Kidney capillary endothelial cell (primary cell): Measurements from ENCODE around the gene ANKRD12.
"Not testable (repeated sequence)": the region's sequence is repeated elsewhere in the genome, so short reads cannot be mapped to it uniquely, and the experiment has no call there.

Experiments
- DNase-seq: peaks from one replicate; pipeline ENCODE4 v3.0.0-alpha.2; 2018; ENCODE audit warnings: low spot score

Gene ANKRD12

GRCh38 chr18:9136315-9137155, at the start of gene ANKRD12:
Gene ANKRD12 (plus strand): TSS chr18:9136781. CDS start chr18:9182433, 45,652 bp downstream.
- DNase-seq = peak; percentile 98

GRCh38 chr18:9087144-9087543, 49.4 kb upstream of the ANKRD12 start:
- DNase-seq = no peak

DNA sequence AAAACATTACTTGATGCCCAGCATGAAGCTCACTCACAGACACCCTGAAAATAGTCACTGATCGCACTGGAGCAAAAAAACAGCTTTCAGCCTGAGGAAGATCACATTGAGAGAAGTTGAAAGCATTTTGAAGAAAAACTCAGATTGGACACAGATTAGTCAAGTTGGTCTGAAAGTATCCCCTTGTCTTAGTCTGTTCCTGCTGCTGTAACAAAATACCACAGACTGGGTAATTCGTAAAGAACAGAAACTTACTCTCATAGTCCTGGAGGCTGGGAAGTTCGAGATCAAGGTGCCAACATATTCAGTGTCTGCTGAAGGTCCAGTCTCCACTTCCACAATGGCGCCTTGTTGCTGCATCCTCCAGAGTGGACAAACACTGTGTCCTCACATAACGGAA, 48.3 kb upstream of the ANKRD12 start:
- DNase-seq = no peak

DNA sequence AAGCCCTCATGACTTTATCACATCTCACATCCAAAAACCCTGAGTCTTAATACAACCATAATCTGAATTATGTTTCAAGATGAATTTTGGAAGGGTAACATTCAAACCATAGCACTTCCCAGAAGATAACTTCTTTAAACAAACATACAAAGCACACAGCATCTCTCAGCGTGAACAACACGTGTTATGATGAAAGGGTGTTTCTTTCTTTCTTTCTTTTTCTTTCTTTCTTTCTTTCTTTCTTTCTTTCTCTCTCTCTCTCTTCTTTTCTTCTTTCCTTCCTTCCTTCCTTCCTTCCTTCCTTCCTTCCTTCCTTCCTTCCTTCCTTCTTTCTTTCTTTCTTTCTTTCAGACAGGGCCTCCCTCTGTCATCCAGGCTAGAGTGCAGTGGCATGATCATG, 47.9 kb upstream of the ANKRD12 start:
- not testable (repeated sequence) for DNase-seq

DNA sequence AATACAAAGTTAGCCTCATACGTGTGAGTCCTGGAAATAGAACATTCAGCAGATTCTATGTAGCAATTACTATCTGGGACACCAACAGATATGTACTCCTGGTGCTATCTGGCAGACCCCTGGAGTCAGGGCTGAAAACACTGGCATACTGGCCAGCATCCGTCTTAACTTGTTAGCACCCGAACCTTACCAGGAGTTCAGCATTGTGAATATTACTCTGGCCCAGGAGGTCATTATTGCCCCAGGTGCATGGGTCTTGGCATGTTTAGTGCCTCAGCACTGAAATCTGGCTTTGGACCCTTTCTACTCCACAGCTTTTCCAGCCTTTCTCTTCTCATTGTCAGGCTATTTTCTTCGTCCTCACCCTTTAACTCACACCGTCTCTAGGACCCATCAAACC, 46.0 kb upstream of the ANKRD12 start:
- no peak for DNase-seq

DNA sequence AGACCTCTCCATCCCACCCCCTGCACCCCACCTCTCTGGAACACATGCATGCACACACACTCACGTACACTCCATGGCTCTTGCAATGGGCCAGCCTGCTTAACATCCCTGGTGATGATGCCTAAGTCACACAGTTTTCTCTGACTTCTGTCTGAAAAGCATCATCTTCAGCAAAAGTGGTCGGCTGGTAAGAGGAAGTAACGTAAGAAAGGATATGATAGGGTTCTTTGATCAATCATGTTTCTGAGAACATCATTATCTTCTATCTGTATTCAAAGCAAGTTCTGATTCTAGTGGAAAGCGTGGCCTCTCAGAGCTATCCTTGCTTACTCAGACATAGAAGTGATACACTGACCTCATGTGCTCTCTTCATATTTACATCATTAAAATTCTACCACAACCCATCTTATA, 45.5 kb upstream of the ANKRD12 start:
- DNase-seq = no peak

DNA sequence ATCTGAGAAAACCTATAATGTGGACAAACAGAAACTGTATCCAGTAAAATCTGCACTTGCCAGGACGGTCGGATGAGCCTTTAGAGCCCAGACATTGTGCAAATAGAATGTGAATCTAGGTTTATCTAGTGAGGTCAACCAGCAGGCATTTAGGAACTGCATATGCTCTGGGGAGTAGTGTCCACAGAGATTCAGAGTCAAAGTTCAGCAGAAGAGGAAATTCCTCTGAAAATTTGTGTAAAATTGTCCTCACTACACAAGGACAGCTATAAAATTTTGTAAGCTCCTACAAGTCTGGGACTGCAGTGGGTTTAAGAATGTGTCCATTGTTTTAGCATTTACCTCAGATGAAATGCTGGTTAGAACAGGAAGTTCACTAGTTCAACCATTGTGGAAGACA, 43.9 kb upstream of the ANKRD12 start:
- peak; percentile 58 for DNase-seq

GRCh38 chr18:9093109-9093508, 43.5 kb upstream of the ANKRD12 start:
- not testable (repeated sequence) for DNase-seq

GRCh38 chr18:9094307-9095226, 42.0 kb upstream of the ANKRD12 start:
- no peak for DNase-seq

GRCh38 chr18:9095297-9096006, 41.1 kb upstream of the ANKRD12 start:
- no peak for DNase-seq

- no peak for DNase-seq
These were observed 40.6 kb upstream of the ANKRD12 start for GRCh38 chr18:9096007-9096371.

DNA sequence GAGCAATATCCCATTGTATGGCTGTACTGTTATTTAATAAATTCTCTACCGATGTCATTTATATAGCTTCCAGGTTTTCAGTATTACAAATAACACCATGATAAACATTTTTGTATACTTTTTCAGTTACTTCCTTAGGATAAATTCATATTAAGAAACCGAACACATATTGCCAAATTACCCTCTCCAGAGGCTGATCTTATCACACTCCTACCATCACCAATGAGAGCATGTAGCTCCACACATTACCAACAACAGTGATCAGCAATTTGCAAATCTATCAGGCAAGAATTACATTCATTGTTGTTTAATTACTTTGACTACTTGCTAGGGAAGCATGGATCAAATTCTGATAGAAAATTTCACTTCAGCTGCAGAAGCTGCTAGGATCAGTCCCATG, 39.9 kb upstream of the ANKRD12 start:
- DNase-seq = no peak

DNA sequence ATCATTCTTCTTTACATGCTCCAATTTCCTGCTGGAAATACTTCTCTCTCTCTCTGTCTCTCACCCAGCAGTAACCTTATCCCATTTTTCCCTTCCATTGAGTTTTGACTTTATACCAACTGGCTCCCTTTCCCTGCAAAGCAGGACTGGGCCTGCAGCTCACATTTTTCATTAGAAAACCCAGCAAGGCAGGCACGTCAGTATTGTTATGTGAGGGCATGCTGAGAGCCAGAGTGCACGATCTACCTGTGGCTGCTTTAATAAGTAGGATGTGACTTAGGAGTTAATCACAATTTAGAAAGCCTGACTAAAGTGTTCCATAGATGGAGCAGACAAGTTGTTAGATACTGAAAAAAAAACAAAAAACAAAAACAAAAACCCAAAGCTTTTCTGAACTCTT, 39.2 kb upstream of the ANKRD12 start:
- no peak for DNase-seq

- no peak for DNase-seq
These were observed 35.8 kb upstream of the ANKRD12 start for GRCh38 chr18:9100796-9101195.

- peak; percentile 86 for DNase-seq
These were observed 34.7 kb upstream of the ANKRD12 start for GRCh38 chr18:9101730-9102507.

- DNase-seq = peak; percentile 90
These were observed 33.8 kb upstream of the ANKRD12 start, which contains the start of gene NDUFV2 for GRCh38 chr18:9102508-9103375. Gene NDUFV2 (plus strand): TSS chr18:9102699. CDS start chr18:9102744, 45 bp downstream.

GRCh38 chr18:9103376-9103873, 33.2 kb upstream of the ANKRD12 start:
- DNase-seq = peak; percentile 19

DNA sequence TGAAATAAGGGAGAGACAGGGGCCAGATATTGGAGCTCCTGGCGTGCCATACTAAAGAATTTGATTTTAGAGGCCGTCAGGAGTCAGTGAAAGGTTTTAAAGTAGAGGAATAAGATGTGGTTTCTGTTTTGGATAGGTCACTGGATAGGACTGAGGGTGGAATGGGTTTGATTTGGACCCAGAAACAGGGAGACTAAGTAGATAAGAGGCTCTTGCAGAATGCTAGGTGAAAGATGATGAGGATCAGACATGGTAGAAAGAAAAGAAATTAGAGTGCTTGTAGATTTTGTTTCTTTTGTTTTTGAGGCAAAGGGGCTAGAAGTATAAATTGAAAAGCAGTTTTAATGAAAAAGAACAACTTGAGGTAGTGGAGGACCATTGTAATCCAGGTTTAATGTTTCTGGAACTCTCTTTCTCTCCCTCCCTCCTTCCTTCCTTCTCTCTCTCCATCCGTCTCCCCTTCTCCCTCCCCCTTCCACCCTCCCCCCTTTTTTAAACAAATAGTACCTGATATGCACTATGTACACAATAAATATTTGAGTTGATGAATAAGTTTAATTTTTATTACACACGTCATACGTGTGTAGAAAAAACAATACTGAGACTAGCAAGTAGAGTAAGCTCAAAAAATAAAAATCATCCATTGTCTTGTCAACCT, 32.2 kb upstream of the ANKRD12 start:
- DNase-seq = no peak

DNA sequence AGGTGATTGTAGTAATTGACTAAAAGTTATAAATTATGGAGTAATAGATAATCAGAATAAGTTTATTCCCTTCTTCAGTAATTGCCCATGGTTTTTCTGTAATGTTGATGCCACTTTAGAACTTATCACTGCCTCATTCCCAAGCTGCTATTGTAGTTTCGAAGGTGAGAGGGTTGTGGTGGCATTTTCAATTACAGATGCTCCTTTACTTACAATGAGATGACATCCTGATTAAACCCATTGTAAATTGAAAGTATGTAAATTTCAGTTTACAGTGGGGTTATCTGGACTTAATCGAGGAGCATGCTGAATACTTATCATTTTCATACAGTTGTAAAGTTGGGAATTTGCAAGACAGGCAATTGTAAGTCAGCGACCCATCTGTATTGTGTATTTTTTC, 31.2 kb upstream of the ANKRD12 start:
- no peak for DNase-seq

DNA sequence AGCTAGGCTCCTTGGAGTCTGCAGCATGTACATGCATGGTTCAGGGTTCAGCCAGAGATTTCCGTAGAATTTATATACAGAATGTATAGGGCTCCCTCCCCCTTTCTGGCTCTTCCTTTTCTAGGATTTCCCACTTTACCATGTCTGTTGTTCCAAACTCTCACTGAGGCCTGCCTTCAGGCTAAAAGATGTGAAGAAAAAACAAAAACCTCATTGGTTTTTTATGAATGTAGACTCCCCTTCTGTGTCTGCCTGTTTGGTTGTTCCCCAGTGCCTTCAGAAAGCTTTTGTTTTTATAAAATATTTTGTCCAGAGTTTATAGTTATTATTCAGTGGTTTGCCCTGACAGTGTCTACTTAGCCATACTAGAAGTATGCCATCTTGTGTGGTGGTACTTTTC, 30.5 kb upstream of the ANKRD12 start:
- DNase-seq = no peak
